ENCODE data around the gene ATRIP.

DNA sequence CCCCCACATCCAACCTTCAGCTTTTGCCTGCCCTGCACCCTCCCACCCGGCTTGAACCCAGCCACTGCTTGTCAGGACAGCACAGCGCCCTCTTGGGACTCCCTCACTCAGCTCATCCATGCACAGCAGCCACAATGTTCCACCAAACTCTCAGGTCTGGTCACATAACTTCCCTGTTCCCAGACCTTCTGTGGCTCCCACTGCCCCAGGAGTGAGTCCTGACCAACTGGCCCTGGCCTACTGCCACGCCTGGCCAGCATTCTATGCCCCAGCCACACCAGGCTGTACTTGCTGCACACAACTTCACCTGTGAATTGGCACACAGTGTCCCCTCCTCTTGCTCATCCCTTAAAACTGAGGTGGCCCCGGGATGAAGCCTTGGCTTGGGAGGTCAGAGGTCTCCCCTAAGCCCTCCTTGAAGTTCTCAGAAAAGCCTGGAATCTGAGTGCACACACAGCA is 37.7 kb upstream of the ATRIP start:
- TF ChIP-seq CTCF (IDR thresholded peaks at IDR 0.05), result no peak
- TF ChIP-seq POLR2A (IDR thresholded peaks at IDR 0.05), result no peak
- TF ChIP-seq POLR2AphosphoS5 (IDR thresholded peaks at IDR 0.05), result no peak

All from breast epithelium (tissue), 3 donors.